ENCODE measurements around the gene COL1A1.

COL1A1 gene

DNA sequence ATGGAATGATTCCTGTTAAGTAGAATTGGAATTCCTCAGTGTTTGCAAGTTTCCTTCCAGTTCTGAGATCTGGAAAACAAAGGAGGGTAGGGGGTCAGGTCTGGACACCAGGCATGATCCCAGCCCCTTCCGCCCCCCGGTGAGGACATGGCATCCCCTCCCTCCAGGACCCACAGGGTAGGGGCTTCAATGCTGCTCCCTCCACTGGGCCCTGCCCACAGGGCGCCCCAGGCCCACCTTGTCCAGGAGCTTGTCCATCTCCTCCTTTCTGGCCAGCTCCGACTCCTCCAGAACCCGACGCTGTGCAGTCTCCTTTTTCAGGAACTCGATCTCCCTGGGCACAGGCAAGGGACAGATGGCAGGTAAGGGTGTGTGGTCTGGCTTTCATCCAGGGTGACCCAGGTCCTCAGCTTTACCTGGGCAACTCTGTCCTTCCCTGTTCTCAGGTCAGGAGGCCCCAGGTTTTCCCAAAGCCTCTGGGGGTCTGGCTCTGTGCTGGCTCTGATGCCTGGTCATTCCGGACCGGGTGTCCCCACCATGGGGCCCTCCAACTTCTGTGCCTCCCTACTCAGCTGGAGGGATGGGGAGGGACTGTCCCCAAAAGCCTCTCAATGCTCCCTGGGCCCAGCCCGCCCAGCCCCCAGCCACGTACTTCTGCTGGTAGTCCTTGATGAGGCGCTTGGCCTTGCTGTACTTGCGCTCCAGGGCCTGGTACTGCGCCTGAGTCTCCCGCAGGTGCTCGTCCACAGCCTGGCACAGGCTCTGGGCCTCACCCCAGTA, 65.9 kb downstream of the COL1A1 start:
- peaks cover 10% of the 10 kb centered on the region for H3K27me3 Mint-ChIP-seq
- H3K27ac Mint-ChIP-seq, result no peak overlapping the region
- H3K4me3 Mint-ChIP-seq, result no peak overlapping the region
- no peak for DNase-seq
- H3K9me3 Mint-ChIP-seq, result no peaks in the 10 kb centered on the region
- H3K4me1 Mint-ChIP-seq (ENCODE audit: low read depth), result peaks cover 23% of the 10 kb centered on the region
- peaks cover 79% of the 10 kb centered on the region for H3K36me3 Mint-ChIP-seq (ENCODE audit: low read depth)

- Mint-ChIP-seq H3K27me3 (peaks cover 11% of the 10 kb centered on the region), H3K27ac (no peak overlapping the region), H3K4me3 (no peak overlapping the region), H3K4me1 (ENCODE audit: low read depth) (peaks cover 18% of the 10 kb centered on the region), H3K36me3 (ENCODE audit: low read depth) (peaks cover 68% of the 10 kb centered on the region), H3K9me3 (no peaks in the 10 kb centered on the region)
- no peak for DNase-seq
These were observed 67.0 kb downstream of the COL1A1 start for GRCh38 chr17:50134206-50135110.

GRCh38 chr17:50133769-50134099, 67.7 kb downstream of the COL1A1 start:
- H3K36me3 Mint-ChIP-seq (ENCODE audit: low read depth), result peaks cover 61% of the 10 kb centered on the region

More at GRCh38 chr17:50133769-50134099, 67.7 kb downstream of the COL1A1 start:
- Mint-ChIP-seq H3K27me3 (peaks cover 14% of the 10 kb centered on the region), H3K9me3 (no peaks in the 10 kb centered on the region), H3K27ac (no peak overlapping the region), H3K4me1 (ENCODE audit: low read depth) (peaks cover 21% of the 10 kb centered on the region), H3K4me3 (no peak overlapping the region)
- DNase-seq, result no peak

Data from activated T-cell treated with anti-CD3 and anti-CD28 coated beads, Interleukin-2, amount 50 U/mL, for 24 hours (primary cell).